ENCODE results near the gene ALDH16A1.

The ALDH16A1 gene

GRCh38 chr19:49423985-49424303 is 29.1 kb upstream of the ALDH16A1 start:
- no peak for DNase-seq

- DNase-seq = no peak
Observed at GRCh38 chr19:49425178-49425577, 27.8 kb upstream of the ALDH16A1 start, which contains the start of gene GFY. TSS of gene GFY (plus strand) at chr19:49425388. CDS start at chr19:49426431, 1,043 bp downstream.

DNA sequence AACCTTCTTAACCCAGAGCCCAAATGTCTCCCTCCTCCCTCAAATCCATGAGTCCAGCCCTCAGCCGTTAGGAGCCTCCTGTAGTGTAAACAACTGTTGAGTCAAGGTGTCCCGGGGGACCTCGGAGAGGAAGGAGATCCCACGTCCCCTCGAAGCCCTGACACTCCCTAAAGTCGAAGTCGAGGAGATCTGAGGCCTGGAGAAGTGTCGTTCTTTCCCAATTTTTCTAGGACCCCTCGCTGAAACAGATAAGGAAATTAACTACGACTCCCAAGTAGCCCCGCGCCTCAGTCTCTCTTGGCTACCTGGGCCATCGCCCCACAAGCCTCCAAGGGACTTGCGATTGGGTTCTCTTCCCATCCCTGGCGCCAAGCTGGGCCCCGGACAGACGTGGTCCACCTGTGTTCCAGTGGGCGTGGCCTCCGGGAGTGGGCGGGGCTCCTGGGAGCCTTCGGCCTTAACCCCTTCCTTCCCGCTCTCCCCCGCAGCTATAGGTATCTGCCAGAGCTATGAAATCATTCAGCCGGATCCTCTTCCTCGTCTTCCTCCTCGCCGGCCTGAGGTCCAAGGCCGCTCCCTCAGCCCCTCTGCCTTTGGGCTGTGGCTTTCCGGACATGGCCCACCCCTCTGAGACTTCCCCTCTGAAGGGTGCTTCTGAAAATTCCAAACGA is 27.0 kb upstream of the ALDH16A1 start:
- DNase-seq = no peak

GRCh38 chr19:49427339-49427738 is 25.7 kb upstream of the ALDH16A1 start:
- DNase-seq = no peak

GRCh38 chr19:49427855-49428546 is 25.0 kb upstream of the ALDH16A1 start:
- no peak for DNase-seq

GRCh38 chr19:49428547-49429451 is 24.2 kb upstream of the ALDH16A1 start:
- no peak for DNase-seq

- no peak for DNase-seq
Observed at GRCh38 chr19:49430172-49430677, 22.8 kb upstream of the ALDH16A1 start.

- DNase-seq = no peak
Observed at GRCh38 chr19:49430678-49431329, 22.2 kb upstream of the ALDH16A1 start.

DNA sequence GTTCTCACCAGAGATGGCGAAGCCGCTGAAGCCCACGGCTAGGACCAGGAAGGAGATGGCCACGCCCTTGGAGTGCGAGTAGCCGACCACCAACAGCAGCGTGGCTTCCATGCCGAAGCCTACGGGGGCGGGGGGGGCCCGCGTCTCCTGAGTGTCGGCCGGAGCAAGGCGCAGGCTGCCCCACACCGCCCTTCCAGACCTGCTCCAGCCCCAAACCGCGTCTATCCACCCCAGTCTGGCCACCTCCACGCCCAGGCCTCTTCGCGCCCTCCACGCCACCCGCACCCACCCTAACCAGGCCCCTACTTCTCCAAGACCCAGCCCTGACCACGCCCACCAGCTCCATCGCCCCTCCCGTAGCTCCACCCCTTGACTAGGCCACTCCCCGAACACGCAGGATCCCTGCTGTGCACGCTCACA is 21.7 kb upstream of the ALDH16A1 start:
- DNase-seq = no peak

GRCh38 chr19:49432141-49433073 is 20.6 kb upstream of the ALDH16A1 start:
- DNase-seq = no peak

DNA sequence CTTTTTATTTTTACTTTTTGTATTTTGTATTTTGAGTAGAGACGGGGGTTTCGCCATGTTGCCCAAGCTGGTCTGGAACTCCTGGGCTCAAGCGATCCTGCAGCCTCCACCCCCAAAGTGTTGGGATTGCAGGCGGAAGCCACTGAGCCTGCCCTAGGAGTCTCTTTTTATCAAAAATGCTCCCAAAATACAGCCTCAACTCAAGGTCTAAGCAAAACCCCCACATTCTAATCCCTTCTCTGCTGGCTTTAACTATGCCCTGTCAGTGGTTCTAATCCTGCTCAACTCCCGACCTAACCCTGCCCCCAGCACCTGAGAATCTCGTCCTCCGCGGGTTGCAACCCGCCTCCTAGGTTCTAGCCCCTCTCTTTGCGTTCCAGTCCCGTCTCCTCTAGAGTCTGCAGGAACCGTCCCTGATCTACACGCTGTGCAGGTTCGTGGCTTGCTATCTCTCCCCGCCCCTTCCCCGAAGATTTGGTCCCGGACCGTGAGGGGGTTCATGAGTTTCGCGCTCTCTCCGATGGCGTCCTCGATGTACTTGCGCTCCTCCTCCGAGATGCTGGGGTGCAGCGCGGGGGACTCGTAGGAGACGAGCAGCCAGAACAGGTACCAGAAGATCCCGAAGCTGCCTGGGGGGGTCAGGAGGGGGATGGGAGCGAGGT is 19.7 kb upstream of the ALDH16A1 start:
- DNase-seq = no peak

- DNase-seq = no peak
Observed at GRCh38 chr19:49434907-49435583, 18.0 kb upstream of the ALDH16A1 start.

DNA sequence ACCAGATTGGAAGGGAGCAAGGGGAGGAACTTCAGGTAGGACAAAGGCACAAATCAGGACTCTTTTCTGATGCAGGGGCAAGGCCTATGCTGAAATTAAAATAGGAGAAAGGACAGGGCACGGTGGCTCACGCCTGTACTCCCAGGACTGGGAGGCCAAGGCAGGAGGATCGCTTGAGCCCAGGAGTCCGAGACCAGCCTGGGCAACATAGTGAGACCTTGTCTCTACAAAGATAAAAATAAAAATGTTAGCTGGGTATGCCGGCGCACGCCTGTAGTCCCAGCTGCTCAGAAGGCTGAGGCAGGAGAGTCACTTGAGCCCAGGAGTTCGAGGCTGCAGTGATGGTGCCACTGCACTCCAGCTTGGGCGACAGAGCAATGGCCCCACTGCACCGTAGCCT is 17.4 kb upstream of the ALDH16A1 start:
- no peak for DNase-seq

- DNase-seq = no peak
Observed at GRCh38 chr19:49436381-49437017, 16.5 kb upstream of the ALDH16A1 start.

DNA sequence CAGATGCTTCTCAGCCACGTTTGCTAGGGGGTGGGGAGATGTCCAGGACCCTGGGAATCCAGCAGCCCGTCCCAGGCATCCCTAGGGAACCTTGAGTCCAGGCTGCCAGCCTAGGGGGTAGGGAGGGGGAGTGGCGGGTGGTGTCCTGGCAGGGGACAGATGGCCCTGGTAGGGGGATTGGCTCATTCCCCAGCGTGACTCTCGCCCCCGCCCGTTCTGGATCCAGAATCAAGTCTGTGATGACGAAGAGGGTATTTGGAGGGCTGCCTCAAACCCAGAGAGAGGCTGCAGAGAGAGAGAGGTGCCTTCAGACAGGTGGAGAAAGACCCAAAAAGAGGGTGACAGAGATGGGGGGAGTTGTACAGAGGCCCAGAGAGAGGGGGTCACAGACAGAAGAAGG is 15.8 kb upstream of the ALDH16A1 start:
- no peak for DNase-seq

- no peak for DNase-seq
Observed at GRCh38 chr19:49438261-49438660, 14.8 kb upstream of the ALDH16A1 start.

DNA sequence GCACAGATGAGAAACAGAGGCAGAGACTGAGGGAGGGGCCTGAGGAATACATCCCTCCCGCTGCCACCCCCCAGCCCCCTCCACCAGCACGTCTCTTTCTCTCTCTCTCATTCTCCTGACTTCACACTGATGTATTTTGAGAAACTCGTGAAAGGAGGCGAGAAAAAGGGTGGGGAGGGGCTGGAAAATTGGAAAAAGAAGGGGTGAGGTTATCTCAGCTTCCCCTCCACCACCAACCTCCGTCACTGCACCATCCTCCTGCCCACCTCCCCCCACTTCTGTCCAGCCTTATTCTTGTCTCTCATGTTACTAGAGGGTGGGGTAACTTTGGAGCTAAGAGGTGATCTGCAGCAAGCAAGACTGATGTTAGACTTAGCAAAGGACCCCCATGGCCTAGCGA is 13.2 kb upstream of the ALDH16A1 start:
- no peak for DNase-seq

DNA sequence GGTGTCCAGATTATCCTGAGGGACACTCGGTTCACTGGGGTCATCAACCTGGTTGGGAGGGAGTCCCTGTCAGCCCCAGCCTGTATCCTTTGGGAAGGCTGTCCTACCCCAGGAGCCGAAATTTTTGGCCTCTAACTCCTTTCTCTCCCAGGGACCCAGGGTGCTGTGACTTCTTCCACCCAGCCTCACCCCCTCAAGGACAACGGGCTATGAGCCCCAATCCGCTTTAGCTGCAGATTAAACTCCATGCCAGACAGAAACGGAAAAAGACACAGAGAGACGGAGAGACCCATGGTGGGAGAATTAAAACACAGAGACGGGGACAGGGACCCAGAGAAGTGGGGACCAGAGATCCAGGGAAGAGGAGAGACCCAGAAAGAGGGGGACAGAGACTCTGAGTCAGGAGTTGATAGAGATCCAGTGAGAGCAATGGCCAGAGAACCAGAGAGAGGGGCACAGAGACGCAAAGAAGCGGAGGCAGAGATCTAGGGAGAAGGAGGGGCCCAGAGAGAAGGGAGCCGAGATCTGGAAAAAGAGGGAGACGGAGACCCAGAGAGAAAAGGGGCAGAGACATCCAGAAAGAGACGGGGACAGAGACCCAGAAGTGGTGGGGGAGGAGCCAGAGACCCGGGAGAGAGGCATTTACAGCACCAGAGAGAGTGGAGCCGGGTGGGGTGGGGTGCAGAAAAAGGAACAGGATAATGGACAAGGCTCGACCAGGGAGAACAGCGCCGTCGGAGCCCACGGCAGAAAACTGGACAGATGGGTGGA is 12.4 kb upstream of the ALDH16A1 start:
- no peak for DNase-seq
